Ishikawa (cell line): ENCODE results near the gene SFT2D2.

Experiments
- CEBPB ChIP-seq: IDR thresholded peaks from 2 replicates; pipeline ENCODE4 v1.6.1; 2012
- CREB1 ChIP-seq: IDR thresholded peaks from 2 replicates; pipeline ENCODE4 v1.6.1; 2012; ENCODE audit warnings: low read depth
- EGR1 ChIP-seq: IDR thresholded peaks from 2 replicates; pipeline ENCODE4 v1.6.1; 2012
- EP300 ChIP-seq: IDR thresholded peaks from 2 replicates; pipeline ENCODE4 v1.6.1; 2012; ENCODE audit warnings: borderline replicate concordance
- FOXM1 ChIP-seq: IDR thresholded peaks from 2 replicates; pipeline ENCODE4 v1.6.1; 2012; ENCODE audit warnings: low read depth, borderline replicate concordance
- MAX ChIP-seq: IDR thresholded peaks from 2 replicates; pipeline ENCODE4 v1.6.1; 2012
- NFIC ChIP-seq: IDR thresholded peaks from 2 replicates; pipeline ENCODE4 v1.6.1; 2012
- RAD21 ChIP-seq: IDR thresholded peaks from 2 replicates; pipeline ENCODE4 v1.6.1; 2012; ENCODE audit warnings: low read depth
- TAF1 ChIP-seq: IDR thresholded peaks from 2 replicates; pipeline ENCODE4 v1.6.1; 2012; ENCODE audit warnings: low read depth, mild to moderate bottlenecking
- TCF12 ChIP-seq: IDR thresholded peaks from 2 replicates; pipeline ENCODE4 v1.6.1; 2012; ENCODE audit warnings: low read depth
- TEAD4 ChIP-seq: IDR thresholded peaks from 2 replicates; pipeline ENCODE4 v1.6.1; 2012
- USF1 ChIP-seq: IDR thresholded peaks from 2 replicates; pipeline ENCODE4 v1.6.1; 2012
- YY1 ChIP-seq: IDR thresholded peaks from 2 replicates; pipeline ENCODE4 v1.6.1; 2012; ENCODE audit warnings: low read depth
- ZBTB7A ChIP-seq: IDR thresholded peaks from 2 replicates; pipeline ENCODE4 v1.6.1; 2012; ENCODE audit warnings: low read depth
- TF ChIP-seq, protein P1 (sequence below): IDR thresholded peaks from 2 replicates; pipeline ENCODE4 v1.6.1; 2012; ENCODE audit warnings: low read depth, mild to moderate bottlenecking

SFT2D2 gene

GRCh38 chr1:168273575-168273974, 47.8 kb downstream of the SFT2D2 start:
- TF ChIP-seq TAF1 (no peak), MAX (no peak), RAD21 (no peak), YY1 (no peak), TEAD4 (no peak), USF1 (no peak), EGR1 (no peak), TCF12 (no peak), ZBTB7A (no peak), CREB1 (no peak), FOXM1 (no peak), CEBPB (no peak), EP300 (no peak), NFIC (no peak)
- TF ChIP-seq, protein P1, sequence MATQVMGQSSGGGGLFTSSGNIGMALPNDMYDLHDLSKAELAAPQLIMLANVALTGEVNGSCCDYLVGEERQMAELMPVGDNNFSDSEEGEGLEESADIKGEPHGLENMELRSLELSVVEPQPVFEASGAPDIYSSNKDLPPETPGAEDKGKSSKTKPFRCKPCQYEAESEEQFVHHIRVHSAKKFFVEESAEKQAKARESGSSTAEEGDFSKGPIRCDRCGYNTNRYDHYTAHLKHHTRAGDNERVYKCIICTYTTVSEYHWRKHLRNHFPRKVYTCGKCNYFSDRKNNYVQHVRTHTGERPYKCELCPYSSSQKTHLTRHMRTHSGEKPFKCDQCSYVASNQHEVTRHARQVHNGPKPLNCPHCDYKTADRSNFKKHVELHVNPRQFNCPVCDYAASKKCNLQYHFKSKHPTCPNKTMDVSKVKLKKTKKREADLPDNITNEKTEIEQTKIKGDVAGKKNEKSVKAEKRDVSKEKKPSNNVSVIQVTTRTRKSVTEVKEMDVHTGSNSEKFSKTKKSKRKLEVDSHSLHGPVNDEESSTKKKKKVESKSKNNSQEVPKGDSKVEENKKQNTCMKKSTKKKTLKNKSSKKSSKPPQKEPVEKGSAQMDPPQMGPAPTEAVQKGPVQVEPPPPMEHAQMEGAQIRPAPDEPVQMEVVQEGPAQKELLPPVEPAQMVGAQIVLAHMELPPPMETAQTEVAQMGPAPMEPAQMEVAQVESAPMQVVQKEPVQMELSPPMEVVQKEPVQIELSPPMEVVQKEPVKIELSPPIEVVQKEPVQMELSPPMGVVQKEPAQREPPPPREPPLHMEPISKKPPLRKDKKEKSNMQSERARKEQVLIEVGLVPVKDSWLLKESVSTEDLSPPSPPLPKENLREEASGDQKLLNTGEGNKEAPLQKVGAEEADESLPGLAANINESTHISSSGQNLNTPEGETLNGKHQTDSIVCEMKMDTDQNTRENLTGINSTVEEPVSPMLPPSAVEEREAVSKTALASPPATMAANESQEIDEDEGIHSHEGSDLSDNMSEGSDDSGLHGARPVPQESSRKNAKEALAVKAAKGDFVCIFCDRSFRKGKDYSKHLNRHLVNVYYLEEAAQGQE: no peak

- TF ChIP-seq TCF12 (no peak), NFIC (peak; percentile 74)
Observed at GRCh38 chr1:168279253-168279652, 53.4 kb downstream of the SFT2D2 start.

GRCh38 chr1:168280296-168280927, 54.6 kb downstream of the SFT2D2 start, which contains the start of gene TBX19:
TSS of gene TBX19 (plus strand) at chr1:168280877. CDS start at chr1:168281091, 214 bp downstream.
- TF ChIP-seq YY1: no peak
- TF ChIP-seq ZBTB7A: no peak
- TF ChIP-seq TAF1: no peak
- no peak for TF ChIP-seq CREB1
- no peak for TF ChIP-seq USF1
- TF ChIP-seq TCF12: no peak
- no peak for TF ChIP-seq NFIC
- TF ChIP-seq MAX: no peak
- no peak for TF ChIP-seq TEAD4
- TF ChIP-seq RAD21: no peak
- TF ChIP-seq EGR1: no peak
- TF ChIP-seq, protein P1: no peak
- TF ChIP-seq EP300: no peak
- TF ChIP-seq CEBPB: no peak
- no peak for TF ChIP-seq FOXM1

DNA sequence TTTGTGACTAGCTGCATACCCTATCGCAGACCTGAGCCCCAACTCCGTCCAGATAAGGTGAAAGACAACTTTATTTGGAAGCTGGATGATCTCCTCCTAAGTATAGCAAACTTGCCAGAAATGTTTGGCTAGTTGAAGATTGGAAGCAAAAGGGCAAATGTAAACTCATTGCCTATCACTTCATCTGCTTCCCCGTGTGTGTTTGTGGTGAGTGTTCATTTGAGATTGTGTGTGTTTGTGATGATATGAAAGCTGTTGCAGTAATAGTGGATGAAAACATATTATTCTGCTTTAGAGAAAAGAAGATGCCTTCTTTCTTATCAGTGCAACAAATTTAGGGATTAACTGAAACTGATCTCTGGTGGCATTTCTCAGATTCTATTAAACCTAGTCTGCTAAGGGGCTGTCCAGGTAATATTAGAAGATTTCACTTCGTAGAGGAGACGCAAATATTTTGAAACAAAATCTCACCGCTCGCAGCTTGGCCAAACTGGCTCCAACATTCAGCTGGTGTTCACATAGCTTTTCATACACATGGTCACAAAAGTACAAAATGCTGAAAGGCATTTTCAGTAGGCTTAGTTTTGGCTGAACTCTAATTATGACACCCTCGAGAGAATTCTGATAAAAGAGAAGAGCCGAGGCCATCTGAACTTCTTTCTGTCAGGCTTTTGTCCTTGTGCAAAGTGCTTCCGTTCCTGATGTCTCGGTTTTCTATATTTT, 56.0 kb downstream of the SFT2D2 start:
- no peak for TF ChIP-seq RAD21
- no peak for TF ChIP-seq EGR1
- no peak for TF ChIP-seq ZBTB7A
- TF ChIP-seq USF1: no peak

DNA sequence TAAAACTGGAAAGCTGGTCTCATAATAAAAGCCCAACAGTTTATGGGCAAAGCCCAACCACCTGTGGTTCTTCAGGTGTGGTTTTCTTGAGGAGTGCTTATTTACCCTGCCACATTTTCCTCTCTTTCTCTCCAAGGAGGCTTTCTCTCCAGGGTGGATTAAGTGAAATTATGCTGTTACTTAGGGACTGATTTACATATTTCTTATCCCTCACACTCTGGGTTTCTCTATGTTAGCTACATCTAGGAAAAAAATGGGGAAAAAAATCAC, 59.7 kb downstream of the SFT2D2 start:
- no peak for TF ChIP-seq CREB1
- TF ChIP-seq NFIC: no peak
- no peak for TF ChIP-seq CEBPB
- TF ChIP-seq, protein P1: no peak
- TF ChIP-seq YY1: no peak
- TF ChIP-seq TCF12: no peak
- no peak for TF ChIP-seq USF1
- no peak for TF ChIP-seq RAD21
- TF ChIP-seq FOXM1: no peak
- TF ChIP-seq EGR1: no peak
- no peak for TF ChIP-seq ZBTB7A
- no peak for TF ChIP-seq TEAD4
- no peak for TF ChIP-seq TAF1
